Measurements from ENCODE around the gene GAB2.

Gene GAB2

DNA sequence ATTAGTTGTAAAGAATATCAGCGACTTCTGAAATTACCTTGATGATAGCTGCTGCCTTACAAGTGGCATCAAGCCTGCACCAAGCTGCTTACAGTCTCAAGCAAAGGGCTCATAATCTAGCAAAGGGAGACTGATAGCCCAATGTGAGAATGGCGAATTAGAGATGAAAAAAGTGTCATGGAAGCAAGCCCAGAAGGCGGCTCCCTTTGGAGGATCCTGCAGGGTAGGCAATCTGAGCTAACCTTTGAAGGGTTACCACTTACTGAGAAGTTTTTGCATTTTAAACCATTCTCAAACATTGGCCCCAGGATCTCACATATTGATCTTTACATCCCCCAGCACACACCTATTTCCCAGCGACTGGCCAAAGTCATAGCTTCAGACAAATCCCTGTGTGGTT, 18.5 kb downstream of the GAB2 start:
- no peak for DNase-seq

DNA sequence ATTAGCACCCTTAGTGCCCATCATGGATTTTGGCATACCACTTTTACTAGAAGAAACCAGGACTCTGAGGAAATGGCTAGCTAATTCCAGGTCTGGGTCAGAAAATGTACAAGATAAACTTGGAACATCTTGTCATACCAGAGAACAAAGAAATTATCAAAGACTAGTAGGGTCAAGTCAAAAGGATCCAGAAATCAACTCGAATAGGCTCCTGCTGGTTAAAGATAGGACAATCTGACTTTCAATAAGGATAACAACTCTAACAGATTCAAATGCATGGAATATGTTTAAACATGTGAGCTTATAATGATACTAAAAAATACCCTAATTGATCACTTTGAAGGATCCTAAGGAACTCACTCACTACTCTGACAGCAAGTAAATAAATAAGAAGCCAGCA, 18.9 kb downstream of the GAB2 start:
- no peak for DNase-seq

DNA sequence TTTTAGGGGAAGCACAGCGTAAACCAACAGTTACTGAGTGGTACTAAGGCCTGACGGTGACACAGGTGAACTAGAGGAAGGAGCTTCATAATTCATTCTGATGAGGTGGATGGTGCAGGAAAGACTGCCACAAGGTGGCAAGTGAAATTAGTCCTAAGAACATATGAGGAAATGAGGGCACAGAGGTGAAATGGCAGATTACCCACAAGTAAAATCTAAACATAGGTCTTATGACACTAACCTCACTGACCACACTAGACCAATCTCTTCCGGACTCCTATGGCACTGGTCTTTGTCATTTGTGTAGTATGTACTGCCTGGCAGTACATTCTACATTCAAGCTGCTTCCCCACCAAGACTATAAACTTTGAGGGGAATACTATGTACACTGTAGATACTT, 20.2 kb downstream of the GAB2 start:
- no peak for DNase-seq

DNA sequence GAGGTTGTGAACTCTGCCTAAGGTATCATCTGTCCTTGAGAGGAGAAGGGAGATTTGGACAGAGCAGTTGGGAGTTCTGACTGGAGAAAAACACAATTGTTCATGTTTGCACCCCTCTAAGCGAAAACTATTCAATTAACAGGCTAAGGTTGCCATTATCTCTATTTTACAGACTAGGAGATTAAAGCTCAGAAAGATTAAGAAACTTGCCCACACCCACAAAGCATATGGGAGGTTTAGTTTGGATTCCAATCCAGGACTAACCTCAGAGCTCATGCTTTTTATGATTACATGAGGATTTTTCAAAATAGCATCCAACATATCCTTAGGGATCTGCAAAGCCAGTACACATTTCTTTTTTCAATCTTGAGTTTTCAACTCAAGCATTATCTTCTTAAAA, 22.0 kb downstream of the GAB2 start:
- no peak for DNase-seq

DNA sequence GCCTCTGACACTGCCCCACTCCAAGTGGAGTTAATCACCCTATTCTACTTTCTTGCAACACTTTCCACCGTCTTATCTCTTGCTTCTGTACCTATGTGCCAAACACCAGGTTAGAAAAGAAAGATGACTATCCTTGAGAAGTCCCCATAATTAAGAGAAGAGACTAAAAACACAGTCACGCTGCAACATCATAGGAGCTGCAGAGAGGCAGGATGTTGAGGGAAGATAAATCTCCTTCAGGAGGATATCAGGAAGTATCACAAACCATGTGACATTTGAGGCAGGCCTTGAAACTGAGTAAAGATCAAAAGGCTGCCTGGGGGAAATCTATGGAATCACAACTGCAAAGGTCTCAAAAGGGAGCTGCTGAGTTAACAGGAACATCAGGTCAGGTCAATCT, 24.8 kb downstream of the GAB2 start:
- no peak for DNase-seq

DNA sequence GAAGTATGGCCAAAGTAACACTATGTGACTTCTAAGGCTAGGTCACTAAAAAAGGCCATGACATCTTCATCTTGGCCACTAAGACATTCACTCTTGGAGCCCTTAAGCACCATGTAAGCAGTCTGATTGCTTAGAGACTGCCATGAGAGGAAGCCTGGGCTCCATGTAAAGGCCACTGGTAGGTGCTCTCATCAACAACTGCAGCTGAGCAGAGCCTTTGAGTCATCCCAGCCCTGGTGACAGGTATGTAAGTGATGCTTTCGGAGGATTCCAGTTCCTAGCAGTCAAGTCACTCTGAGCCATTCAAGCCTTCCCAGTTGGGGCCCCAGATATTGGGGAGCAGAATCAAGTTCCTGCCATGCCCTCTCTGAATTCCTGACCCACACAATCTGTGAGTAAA, 26.2 kb downstream of the GAB2 start:
- no peak for DNase-seq

DNA sequence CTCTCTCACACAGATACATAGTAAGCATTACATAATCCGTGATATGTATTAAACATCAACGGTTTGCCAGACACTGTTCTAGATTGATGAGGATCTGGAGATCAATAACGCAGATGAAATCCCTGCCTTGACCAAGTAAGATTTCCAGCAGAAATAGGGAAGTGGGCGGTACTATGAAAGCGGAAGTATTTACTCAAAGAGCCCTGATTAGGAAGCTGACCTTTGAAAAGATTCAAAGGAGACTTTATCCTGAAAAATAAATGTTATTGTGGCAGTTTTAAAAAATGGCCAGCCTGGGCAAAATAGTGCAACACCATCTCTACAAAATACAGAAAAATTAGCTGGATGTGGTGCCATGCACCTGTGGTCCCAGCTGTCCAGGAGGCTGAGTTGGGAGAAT, 26.8 kb downstream of the GAB2 start:
- no peak for DNase-seq

DNA sequence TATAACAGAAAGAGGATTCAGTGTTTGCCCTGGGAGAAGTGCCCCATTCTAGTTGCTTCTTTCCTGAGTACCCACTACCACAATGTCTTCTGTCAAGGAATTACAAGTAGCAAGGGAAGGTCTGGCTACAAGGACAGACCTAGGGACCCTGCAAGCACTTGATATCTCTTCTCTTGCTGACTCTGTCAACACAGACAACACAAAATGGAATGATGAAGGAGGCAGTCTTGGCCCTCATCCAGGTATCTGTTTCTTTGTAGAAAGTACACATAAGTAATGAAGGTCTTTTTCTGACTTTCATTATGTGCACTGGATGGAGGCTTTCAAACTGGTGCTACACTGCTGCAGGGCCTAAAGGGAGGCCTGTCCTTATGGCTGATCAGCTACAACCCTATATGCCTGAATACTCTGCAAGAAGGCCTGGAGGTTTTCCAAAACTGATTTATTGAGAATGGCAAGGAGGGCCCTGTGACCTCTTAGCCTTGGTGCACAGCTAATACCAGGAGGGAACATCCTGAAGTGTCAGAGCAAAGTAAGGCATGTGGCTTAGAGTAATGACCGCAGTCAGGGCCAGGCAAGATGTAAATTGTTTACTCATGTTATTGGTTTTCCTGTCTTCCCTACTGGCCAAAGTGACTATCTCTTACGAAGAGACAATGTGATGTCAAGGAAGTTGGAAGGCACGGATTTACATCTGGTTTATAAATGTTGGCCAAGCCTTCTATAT, 31.2 kb downstream of the GAB2 start:
- no peak for DNase-seq

DNA sequence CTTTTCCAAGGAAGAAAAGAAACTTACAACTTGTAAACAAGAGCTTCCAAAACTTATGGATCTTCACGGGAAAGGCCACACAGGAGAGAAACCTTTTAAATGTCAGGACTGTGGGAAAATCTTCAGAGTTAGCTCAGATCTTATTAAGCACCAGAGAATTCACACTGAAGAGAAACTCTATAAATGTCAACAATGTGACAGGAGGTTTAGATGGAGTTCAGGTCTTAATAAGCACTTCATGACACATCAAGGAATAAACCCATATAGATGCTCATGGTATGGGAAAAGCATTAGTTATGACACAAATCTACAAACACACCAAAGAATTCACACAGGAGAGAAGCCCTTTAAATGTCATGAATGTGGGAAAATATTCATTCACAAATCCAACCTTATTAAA, 32.4 kb downstream of the GAB2 start:
- DNase-seq = no peak

DNA sequence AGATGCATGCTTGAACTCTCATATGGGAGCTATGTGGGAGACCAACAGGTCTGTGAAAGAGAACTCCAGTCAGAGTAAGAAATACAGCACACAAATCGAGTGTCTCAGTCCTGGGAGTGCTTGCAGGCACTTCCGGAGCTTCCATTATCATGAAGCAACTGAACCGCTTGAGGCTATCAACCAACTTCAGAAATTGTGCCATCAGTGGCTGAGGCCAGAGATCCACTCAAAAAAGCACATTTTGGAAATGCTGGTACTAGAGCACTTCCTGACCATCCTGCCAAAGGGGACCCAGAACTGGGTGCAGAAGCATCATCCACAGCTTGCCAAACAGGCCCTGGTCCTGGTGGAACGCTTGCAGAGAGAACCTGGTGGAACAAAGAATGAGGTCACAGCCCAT, 33.4 kb downstream of the GAB2 start:
- DNase-seq = no peak

DNA sequence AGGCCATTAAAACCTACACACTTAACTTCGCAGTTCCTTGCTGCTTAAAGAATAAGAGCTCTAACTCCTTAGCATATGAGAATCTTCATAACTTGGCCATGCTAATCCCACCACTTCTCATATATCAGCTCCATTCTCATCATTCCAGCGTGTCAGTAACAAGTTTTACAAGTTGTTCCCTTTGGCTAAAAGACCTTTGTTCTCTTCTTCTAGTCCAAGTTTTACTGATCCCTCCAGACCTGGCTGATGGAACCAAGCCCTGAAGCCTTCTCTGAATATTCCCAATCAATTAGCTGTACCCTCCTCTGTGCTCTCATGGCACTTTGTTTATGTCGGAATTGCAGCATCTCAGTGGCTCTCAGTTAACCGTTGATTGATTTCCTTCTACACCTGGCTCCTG, 35.8 kb downstream of the GAB2 start:
- no peak for DNase-seq

DNA sequence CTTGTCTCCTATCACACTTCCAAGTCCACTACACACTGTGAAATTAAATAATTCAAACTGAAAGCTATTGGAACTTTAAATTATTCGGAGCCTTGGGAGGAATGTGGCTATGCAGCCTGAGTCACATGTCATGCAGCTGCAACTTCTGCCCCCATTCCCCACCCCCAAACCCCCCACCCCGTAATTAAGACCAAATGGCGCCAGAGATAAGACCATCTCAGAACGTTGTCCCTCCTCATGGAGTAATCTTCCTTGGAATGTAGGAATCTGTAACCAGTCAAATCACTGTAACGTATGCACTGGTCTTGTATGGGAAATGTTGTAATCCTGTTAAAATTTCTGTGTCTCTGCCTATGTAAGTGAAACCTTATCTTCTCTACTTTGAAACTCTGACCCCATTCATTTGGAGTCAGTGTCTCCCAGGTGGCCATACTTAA, 37.0 kb downstream of the GAB2 start:
- no peak for DNase-seq

DNA sequence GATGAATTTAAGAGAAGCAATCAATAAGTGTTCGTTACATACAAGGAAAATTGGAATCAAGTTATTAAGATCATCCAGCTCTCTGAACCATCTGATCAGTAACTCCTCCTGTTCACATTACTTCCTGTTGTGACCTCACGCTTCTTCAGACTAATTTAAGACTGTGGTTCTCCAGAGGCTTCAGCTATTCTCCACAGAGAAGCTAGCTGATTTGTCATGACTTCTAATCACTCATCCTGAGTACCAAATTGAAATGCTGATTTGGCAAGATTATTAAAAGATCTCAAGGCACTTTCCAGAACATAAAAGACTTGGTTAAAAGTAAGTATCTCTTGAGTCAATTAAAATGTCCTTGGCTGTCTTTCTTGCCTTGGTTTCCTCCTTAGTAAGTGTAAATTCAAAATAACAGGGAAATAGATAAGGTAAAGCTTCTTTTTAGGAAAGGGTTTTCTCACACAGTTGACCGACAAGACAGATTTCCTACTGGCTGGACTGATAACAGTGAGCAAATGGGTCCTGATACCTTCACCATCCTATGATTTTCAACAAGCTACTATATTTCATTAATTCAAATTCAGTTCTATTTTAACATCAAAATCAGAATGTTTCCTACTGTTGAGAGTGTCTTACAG, 38.5 kb downstream of the GAB2 start:
- DNase-seq = no peak

DNA sequence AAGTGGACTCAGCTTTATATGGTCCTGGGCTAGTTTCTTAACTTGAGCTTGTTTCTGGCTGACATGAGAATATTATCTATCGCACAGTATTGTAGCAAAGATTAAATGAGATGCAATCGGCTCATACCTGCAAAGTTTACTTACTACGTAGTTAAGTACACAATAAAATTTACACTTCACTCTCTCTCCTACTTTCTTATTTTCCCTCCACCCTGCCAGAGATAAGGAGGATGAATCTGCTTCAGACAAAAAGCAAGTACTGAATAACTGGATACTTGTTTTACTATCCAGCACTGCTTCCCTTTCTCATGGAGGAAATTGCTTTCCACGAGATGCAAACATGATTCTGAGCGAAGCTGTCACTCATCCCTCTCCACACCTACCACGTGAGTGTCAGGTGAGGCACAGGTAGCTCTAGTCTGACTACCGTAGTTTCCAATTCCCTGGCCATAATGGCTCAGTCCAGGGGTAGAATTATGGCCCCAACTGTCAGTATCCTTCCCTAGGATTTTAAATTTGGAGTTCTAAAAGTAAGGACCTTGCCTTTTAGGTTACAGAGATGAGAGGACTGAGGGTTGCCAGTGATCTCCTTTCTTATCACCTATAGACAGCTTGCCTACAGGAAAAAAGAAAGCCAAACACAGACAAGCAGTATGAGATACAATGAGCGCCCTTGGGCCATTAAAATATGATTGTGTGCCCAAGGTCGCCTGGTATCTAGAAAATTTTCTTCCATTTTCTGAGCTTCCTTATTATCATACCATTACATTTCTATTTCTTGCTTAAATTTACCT, 39.8 kb downstream of the GAB2 start:
- no peak for DNase-seq

DNA sequence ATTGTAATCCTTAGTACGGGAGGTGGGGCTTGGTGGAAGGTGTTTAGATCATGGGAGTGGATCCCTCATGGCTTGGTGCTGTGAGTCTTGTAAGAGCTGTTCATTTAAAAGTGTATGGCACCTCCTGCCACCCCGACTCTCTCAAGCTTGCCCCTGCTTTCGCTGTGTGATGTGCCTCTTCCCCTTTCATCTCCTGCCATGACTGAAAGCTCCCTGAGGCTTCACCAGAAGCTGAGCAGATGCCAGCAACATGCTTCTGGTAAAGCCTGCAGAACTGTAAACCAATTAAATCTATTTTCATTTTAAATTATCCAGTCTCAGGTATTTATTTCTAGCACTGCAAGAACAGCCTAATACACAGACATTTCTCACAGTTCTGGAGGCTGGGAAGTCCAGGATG, 40.8 kb downstream of the GAB2 start:
- DNase-seq = no peak

DNA sequence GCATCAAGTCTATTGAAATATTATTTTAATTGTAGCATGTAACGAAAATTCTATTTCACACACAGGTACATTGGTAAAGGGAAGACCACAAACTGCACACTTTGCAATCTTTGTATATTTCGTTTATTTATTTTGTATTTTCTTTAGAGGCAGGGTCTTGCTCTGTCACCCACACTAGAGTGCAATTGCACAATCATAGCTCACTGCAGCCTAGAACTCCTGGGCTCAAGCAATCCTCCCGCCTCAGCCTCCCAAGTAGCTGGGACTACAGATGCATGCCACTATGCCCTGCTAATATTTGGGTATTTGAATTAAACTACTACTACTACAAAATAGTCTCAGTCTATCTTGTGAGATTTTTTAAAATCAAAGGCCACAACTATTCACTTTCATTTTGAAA, 42.7 kb downstream of the GAB2 start:
- DNase-seq = no peak

DNA sequence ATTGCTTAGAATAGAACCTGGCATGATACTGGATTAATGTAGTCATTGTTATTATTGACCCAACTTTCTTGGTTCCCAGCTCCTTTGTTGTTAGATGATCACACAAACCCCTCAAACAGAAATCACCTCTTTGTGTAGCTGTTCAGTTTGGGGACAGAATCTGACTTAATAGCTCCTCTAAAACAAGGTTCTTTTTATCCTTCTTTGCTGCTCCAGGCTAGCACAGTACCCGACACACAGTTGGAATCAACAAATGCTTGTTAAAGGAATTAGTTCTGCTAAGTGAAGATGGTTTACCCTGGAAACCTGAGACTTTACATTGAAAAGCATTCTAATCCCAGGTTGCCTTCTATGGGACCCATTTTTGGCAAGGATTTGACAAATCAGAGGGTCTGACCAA, 43.9 kb downstream of the GAB2 start:
- DNase-seq = no peak

DNA sequence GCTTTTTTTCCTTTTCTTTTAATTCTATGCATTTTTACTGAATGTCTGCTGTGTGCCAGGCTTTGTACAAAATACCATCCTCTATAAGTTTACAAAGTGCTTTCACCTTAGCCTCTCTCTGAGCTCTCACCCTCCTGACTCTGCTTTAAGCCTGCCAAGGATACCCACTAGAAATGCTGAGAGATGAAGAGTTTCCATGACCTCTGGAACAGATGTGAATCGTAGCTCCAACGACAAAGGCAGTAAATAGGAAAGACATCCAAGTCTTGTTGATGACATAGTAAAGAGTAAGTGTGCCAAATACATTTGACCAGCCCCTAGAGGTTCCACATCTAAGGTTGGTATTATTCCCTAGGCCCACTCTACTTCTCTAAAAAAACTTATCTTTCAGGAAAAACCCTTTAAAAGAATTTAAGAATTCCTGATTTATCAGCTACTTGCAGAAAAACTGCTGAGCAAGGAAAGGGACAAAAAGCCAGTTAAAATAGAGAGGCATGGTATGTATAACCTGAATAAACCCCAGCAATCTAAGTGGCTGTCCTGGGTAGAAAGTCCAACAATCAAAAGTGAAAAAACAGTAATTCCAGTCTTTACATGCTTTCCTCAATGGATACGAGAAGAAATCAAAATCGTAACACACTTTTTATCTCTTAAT, 45.4 kb downstream of the GAB2 start:
- no peak for DNase-seq

DNA sequence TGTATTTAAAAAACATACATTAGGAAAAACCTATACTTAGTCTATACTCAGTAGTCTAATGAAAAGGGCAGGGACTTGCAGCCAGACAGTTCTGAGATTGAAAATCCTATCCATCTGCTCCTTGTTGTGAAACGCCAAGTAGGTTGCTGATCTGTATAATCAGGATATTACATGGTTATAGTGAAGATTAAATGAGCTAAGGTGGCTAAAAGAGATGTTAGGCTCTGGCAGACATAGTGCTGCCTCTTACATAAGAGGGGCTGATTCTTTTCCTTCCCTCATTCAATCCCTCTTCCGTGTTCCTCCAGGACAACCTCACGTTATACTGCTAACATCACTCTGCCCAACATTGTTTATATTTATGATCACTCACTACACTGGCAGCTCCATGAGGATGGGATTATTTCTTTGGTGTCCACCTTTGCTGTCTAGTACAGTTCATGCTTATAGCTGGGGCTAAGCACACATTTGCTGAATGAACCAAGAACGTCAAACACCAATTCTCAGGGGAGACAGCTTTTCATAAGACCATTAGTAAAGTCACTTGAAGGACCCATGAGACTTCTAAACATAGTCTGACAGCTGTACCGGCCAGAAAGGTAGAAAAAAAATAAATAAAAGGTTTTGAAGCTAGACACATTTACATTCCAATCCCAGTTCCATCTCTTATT, 46.3 kb downstream of the GAB2 start:
- no peak for DNase-seq

DNA sequence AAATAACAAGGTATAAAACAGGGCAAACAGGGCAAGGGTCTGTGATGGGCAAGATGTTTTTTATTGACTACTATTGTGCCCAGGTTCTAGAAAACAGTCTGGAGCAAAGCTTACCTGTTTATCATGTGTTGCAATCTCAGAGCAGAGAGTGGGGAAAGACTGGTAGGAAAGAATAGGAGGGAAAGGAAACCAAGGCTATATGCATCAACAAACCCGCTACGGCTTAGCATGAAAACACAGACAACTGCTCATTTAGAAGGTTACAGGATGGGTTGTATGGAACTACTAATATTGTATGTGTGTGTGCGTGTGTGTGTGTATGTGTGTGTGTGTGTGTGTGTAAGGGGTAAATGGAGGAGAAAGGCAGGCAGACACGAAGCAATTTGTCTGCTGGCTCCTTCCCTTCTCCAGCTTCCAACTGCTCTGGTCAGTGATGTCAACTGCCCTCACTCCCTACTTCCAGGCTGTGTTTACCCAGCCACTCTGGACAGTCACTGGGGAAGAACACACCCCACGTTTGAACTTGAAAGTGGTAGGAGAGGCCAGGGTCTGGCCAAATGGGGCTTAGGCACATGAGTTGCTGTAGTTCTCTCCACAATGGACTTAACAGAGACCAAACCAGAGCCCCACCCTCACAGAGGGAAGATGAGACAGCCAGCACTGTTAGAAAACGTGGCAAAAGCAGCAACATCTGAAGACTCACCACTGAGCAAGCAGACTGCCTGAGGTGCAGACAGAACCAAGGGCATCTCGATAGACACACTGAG, 47.0 kb downstream of the GAB2 start:
- DNase-seq = no peak

DNA sequence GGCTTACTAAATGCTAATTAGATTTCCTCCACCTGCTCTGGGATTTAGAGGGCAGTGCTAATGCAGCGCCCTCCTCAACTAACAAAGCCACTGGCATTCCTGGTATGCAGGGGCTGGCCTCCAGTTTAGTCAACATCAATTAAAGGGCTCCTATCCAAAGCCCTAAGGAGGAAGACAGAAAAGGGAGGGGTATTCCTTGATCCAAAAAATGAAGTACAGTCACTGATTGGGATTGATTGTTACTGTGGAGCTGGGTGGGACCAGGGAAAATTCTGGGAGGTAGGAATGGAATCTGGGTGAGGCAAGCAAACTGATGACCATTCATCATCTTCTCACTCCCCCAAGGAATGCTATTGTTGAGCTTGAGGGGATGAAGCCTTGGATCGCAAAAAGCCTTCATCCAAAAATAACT, 52.2 kb downstream of the GAB2 start:
- DNase-seq = no peak

DNA sequence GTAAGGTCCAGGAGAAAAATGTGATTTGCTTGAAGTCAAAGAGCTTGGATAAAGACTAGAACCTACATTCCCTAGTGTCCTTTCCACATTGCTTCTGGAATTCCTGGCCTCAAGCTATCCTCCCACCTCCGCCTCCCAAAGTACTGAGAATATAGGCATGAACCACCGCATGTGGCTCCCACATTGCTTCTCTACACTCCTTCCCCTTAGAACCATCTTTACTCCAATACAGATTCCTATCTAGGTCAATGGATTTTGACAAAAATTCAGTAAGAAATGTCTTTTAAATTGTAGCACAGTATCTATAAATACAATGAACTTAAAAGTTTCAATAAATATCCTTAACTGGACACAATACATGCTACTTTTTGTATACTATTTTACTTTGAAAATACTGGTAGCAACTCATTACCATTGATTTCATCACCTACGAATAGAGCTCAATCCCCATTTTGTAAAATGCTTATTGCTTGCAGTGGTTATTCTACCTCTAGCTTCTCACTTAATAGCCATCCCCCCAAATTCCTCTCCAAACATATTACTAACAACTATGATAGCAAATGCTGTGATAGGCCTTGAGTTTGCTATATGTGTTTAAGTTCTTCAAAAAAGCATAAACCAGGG, 53.4 kb downstream of the GAB2 start:
- DNase-seq = no peak
